OCI-LY1 (cell line): ENCODE data around the gene NRGN.

ENCODE experiments used
- H2AFZ ChIP-seq: fragments of 200-600 bp; sonication (generic), shearing (Covaris generic); 2 replicates; pipeline ENCODE4 v1.6.0; 2014; ENCODE audit warnings: antibody characterized with exemption, mild to moderate bottlenecking, low read length
- H3F3A ChIP-seq: fragments of 200-600 bp; sonication (generic), shearing (Covaris generic); 2 replicates; pipeline ENCODE4 v1.6.0; 2014; ENCODE audit warnings: mild to moderate bottlenecking, antibody characterized with exemption, low read length, moderate library complexity; ENCODE audit not compliant: insufficient read depth
- H3K27ac ChIP-seq: fragments of 200-600 bp; sonication (generic); 2 replicates; pipeline ENCODE4 v1.5.1; 2014; ENCODE audit warnings: low read length, mixed run types, mild to moderate bottlenecking, low read depth; ENCODE audit not compliant: poor library complexity, severe bottlenecking
- H3K27me3 ChIP-seq: fragments of 200-600 bp; sonication (generic); 2 replicates; pipeline ENCODE4 v1.6.0; 2014; ENCODE audit warnings: antibody characterized with exemption, mild to moderate bottlenecking, low read length, moderate library complexity; ENCODE audit not compliant: insufficient read depth
- H3K36me3 ChIP-seq: fragments of 200-600 bp; sonication (generic); 2 replicates; pipeline ENCODE4 v1.6.1; 2014; ENCODE audit warnings: mild to moderate bottlenecking, antibody characterized with exemption, low read length, moderate library complexity, mixed read lengths; ENCODE audit not compliant: insufficient read depth
- H3K4me1 ChIP-seq: fragments of 200-600 bp; sonication (generic); 2 replicates; pipeline ENCODE4 v1.5.1; 2014; ENCODE audit warnings: mild to moderate bottlenecking, low read length, moderate library complexity; ENCODE audit not compliant: insufficient read depth, severe bottlenecking
- H3K4me2 ChIP-seq: fragments of 200-600 bp; sonication (generic), shearing (Covaris generic); 2 replicates; pipeline ENCODE4 v1.6.1; 2014; ENCODE audit warnings: low read length
- H3K4me3 ChIP-seq: fragments of 200-600 bp; sonication (generic); 2 replicates; pipeline ENCODE4 v1.5.1; 2014; ENCODE audit warnings: low read length, low read depth, mild to moderate bottlenecking, mixed read lengths; ENCODE audit not compliant: poor library complexity, severe bottlenecking
- H3K79me2 ChIP-seq: fragments of 200-600 bp; shearing (Covaris generic); 2 replicates; pipeline ENCODE4 v1.6.1; 2016; ENCODE audit warnings: mixed run types, low read length, mixed read lengths; ENCODE audit not compliant: insufficient read depth
- H3K9ac ChIP-seq: fragments of 200-600 bp; sonication (generic), shearing (Covaris generic); 2 replicates; pipeline ENCODE4 v1.6.1; 2014; ENCODE audit warnings: mild to moderate bottlenecking, low read length, mixed read lengths
- H3K9me2 ChIP-seq: fragments of 200-600 bp; sonication (generic), shearing (Covaris generic); 2 replicates; pipeline ENCODE4 v1.6.1; 2014; ENCODE audit warnings: low read depth, mild to moderate bottlenecking, low read length, mixed read lengths
- H3K9me3 ChIP-seq: fragments of 200-600 bp; shearing (Covaris generic); 2 replicates; pipeline ENCODE4 v1.6.1; 2014; ENCODE audit warnings: low read length, mixed read lengths
- H4K20me1 ChIP-seq: fragments of 200-600 bp; sonication (generic), shearing (Covaris generic); 2 replicates; pipeline ENCODE4 v1.6.0; 2016; ENCODE audit warnings: mild to moderate bottlenecking, low read length; ENCODE audit not compliant: insufficient read depth
- EZH2 ChIP-seq: fragments of 200-600 bp; sonication (generic), shearing (Covaris generic); IDR thresholded peaks from 2 replicates; pipeline ENCODE4 v1.8.0; 2017; ENCODE audit warnings: borderline replicate concordance, mixed run types, mild to moderate bottlenecking, antibody characterized with exemption, low read length, moderate library complexity, mixed read lengths
- TF ChIP-seq, protein P1 (sequence below): fragments of 200-600 bp; sonication (generic), shearing (Covaris generic); IDR thresholded peaks from 2 replicates; pipeline ENCODE4 v1.5.1; 2017; ENCODE audit warnings: mild to moderate bottlenecking, antibody characterized with exemption, low read length, moderate library complexity, mixed read lengths

NRGN gene

DNA sequence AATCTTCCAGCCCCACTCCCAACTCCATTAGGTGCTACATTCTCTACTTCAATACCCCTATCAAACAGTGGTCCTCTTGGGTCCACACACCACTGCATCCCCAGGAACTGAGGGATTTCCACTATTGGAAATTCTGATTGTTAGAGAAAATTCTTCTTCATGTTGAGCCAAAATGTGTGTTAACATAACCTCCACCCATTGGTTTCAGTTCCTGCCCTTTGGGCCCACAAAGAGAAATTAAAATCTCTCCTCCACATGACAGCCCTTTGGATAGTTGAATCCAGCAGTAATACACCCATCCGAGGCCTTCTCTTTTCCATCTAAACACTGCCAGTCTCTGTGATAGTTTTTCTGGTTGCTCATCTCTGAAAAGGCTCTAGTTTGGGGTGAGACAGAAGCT, 10.2 kb downstream of the NRGN start:
- TF ChIP-seq, protein P1, sequence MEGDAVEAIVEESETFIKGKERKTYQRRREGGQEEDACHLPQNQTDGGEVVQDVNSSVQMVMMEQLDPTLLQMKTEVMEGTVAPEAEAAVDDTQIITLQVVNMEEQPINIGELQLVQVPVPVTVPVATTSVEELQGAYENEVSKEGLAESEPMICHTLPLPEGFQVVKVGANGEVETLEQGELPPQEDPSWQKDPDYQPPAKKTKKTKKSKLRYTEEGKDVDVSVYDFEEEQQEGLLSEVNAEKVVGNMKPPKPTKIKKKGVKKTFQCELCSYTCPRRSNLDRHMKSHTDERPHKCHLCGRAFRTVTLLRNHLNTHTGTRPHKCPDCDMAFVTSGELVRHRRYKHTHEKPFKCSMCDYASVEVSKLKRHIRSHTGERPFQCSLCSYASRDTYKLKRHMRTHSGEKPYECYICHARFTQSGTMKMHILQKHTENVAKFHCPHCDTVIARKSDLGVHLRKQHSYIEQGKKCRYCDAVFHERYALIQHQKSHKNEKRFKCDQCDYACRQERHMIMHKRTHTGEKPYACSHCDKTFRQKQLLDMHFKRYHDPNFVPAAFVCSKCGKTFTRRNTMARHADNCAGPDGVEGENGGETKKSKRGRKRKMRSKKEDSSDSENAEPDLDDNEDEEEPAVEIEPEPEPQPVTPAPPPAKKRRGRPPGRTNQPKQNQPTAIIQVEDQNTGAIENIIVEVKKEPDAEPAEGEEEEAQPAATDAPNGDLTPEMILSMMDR: no peak
- TF ChIP-seq EZH2: no peak
- no peaks in the 10 kb centered on the region for H3K36me3 ChIP-seq
- no peaks in the 10 kb centered on the region for H4K20me1 ChIP-seq
- H3K27ac ChIP-seq: no peak overlapping the region
- no peaks in the 10 kb centered on the region for H3K27me3 ChIP-seq
- H3K79me2 ChIP-seq: no peaks in the 10 kb centered on the region
- H3K9me3 ChIP-seq: no peaks in the 10 kb centered on the region
- H3K9me2 ChIP-seq: no peaks in the 10 kb centered on the region
- no peaks in the 10 kb centered on the region for H3F3A ChIP-seq
- no peak overlapping the region for H3K4me3 ChIP-seq
- H3K9ac ChIP-seq: no peak overlapping the region
- no peak overlapping the region for H3K4me2 ChIP-seq
- H2AFZ ChIP-seq: no peak overlapping the region
- H3K4me1 ChIP-seq: no peaks in the 10 kb centered on the region

DNA sequence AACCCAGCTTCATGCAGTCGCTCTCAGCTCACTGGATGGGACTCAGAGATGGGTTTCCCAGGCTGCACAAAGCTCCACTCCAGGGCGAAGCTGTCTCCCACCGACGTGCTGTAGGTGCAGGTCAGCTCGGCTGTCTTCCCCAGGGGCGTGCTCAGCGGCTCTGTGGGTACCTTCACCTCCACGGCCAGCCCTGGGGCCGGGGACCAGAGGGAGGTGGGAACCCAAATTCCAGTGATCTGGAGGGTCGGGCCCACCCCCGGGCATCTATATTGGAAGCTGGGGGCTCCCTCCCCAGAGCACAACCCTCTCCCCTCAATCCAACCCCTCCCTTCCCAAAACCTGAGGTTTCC, 11.6 kb downstream of the NRGN start:
- no peak overlapping the region for H2AFZ ChIP-seq
- TF ChIP-seq EZH2: no peak
- TF ChIP-seq, protein P1: no peak
- H3K79me2 ChIP-seq: no peaks in the 10 kb centered on the region
- no peak overlapping the region for H3K4me3 ChIP-seq
- no peak overlapping the region for H3K4me2 ChIP-seq
- no peaks in the 10 kb centered on the region for H4K20me1 ChIP-seq
- H3K9me3 ChIP-seq: no peaks in the 10 kb centered on the region
- no peaks in the 10 kb centered on the region for H3K36me3 ChIP-seq
- no peak overlapping the region for H3K9ac ChIP-seq
- no peak overlapping the region for H3K27ac ChIP-seq
- H3K27me3 ChIP-seq: no peaks in the 10 kb centered on the region
- no peaks in the 10 kb centered on the region for H3K9me2 ChIP-seq
- H3F3A ChIP-seq: no peaks in the 10 kb centered on the region
- H3K4me1 ChIP-seq: no peaks in the 10 kb centered on the region

DNA sequence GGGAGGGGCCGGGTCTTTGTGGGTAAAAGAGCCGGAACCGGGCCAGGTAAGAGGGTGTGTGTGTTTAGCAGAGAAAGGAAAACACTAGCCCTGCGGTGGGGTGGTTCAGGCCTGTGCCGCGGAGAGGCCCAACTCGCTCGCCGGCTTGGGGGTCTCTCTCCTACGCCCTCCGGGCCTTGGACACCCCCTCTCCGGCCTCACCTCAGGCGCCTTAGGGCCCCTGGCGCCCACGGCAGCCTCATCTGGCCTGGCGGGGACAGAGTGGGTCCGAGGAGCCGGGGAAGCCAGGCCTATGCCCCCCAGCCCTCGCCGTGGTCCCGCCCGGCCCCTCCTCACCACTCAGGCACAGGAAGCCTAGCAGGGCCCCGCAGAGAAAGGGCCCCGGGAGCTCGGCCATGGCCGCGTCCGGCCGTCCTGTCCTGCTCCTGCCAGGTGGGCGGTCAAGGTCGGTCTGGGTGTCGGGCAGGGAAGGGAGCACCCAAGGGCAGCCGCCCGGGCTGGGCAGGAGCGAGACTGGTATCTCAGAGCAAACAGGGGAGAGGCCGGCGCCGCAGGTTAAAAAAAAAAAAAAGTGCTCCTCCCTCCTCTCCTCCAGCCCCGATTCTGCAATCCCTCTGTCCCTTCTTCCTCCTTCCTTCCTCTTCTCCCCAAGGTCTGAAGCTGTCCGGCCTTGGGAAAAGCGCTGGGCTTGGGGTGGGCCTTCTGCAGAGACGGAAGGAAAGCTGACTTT, 12.2 kb downstream of the NRGN start, which contains the start of gene VSIG2:
TSS of gene VSIG2 (minus strand) at position 515 of the 730 bp plus-strand sequence. CDS start at position 397, 118 bp downstream.
- Histone ChIP-seq H2AFZ (no peak within 1 kb of the TSS), H3K4me3 (no peak within 1 kb of the TSS), H4K20me1 (no peaks in the 10 kb centered on the region), H3K36me3 (no peaks in the 10 kb centered on the region), H3K9me2 (no peaks in the 10 kb centered on the region), H3K4me1 (no peaks in the 10 kb centered on the region), H3K79me2 (no peaks in the 10 kb centered on the region), H3F3A (no peaks in the 10 kb centered on the region), H3K4me2 (no peak within 1 kb of the TSS), H3K9me3 (no peaks in the 10 kb centered on the region), H3K27ac (no peak within 1 kb of the TSS), H3K27me3 (0 out of 2 replicates have a peak, but pooled peaks cover 2% of the 10 kb centered on the region), H3K9ac (no peak within 1 kb of the TSS)
- TF ChIP-seq EZH2: no peak
- TF ChIP-seq, protein P1: no peak
